ENCODE measurements around the gene SORCS2. TPM values are rescaled to one million over a fixed set of nuclear protein-coding genes. Genes with fewer than 3 reads are reported as not detected.

The SORCS2 gene
- total and polyA plus RNA-seq, 2 of the 4 experiments (the other 2 are of a cell fraction) = 0.36 to 0.62 TPM

DNA sequence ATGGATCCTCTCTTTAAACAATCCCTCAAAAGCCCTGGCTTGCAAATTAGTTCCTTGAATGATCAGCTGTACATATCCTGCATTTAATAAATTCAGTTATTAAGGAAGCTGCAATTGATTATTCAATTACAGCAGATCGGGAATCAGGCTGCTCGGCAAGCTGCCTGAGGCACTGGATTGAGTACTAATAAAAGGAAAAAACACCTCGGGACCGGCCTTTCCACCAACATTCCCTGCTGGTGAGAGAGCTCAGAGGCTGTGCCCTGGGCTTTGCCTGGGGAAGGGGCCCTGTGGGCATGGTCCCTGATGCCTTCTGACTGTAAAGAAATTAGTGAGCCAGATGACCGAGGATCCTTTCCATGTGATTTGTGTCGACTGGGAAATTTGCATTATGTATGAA lies 69.2 kb downstream of the SORCS2 start:
- H3K18ac ChIP-seq (ENCODE audit: low read depth, low read length) = no peak overlapping the region

More for the DNA sequence above, 69.2 kb downstream of the SORCS2 start:
- Histone ChIP-seq H3K27ac (ENCODE audit: insufficient read depth, low read length) (no peak overlapping the region), H4K5ac (ENCODE audit: low read depth, low read length) (no peak overlapping the region), H3K4me3 (ENCODE audit: insufficient read depth, low read depth, low read length) (no peak overlapping the region), H3K9ac (ENCODE audit: low read depth, low read length) (no peak overlapping the region), H2AK9ac (replicated peaks; ENCODE audit: low read depth, low read length, poor library complexity) (no peak overlapping the region), H3K4me1 (ENCODE audit: control insufficient read depth, insufficient read depth, low read length) (peaks cover under 1% of the 10 kb centered on the region; the same call in 1 of the 2 replicates), H3K79me1 (ENCODE audit: low read depth in 1 of 2, low read length in 2 of 2) (no peaks in the 10 kb centered on the region), H4K8ac (ENCODE audit: low read depth in 2 of 2, low read length in 2 of 2) (no peak overlapping the region), H3K9me3 (ENCODE audit: control insufficient read depth, insufficient read depth, low read length) (0 out of 2 replicates have a peak, but pooled peaks cover 2% of the 10 kb centered on the region), H2AFZ (replicated peaks; ENCODE audit: low read length, poor library complexity) (no peak overlapping the region), H3K27me3 (ENCODE audit: control insufficient read depth, insufficient read depth, low read length) (peaks cover 46% of the 10 kb centered on the region), H3K9me1 (ENCODE audit: insufficient read depth, low read length) (no peaks in the 10 kb centered on the region), H4K91ac (ENCODE audit: insufficient read depth, low read depth, low read length) (no peak overlapping the region), H4K20me1 (ENCODE audit: insufficient read depth, low read length) (no peaks in the 10 kb centered on the region), H2BK5ac (ENCODE audit: low read depth, low read length, poor library complexity, severe bottlenecking) (no peak overlapping the region), H3K14ac (replicated peaks; ENCODE audit: low read depth, low read length) (no peak overlapping the region), H3K23ac (ENCODE audit: low read depth, low read length) (no peak overlapping the region), H3K36me3 (ENCODE audit: control insufficient read depth, insufficient read depth, low read length) (no peaks in the 10 kb centered on the region), H2BK120ac (ENCODE audit: low read depth, low read length) (no peak overlapping the region), H2BK15ac (ENCODE audit: low read depth, low read length) (no peak overlapping the region), H3K4ac (ENCODE audit: low read depth, low read length) (no peak overlapping the region), H3K56ac (ENCODE audit: extremely low read depth, insufficient read depth, low read length) (no peak overlapping the region), H2AK5ac (ENCODE audit: low read depth, low read length) (no peak overlapping the region), H2BK20ac (ENCODE audit: low read depth, low read length) (no peak overlapping the region), H3K4me2 (ENCODE audit: low read depth, low read length) (no peak overlapping the region)
- no peak for DNase-seq
- ATAC-seq (ENCODE audit: low read depth) = no peak
- ChIA-PET CTCF (no interaction called here), POLR2A (ENCODE audit: unreplicated experiment) (no interaction called here)
- no peak for TF ChIP-seq POLR2A (IDR thresholded peaks at IDR 0.05; ENCODE audit: low read depth, low read length)
- no peak for TF ChIP-seq CEBPB (IDR thresholded peaks at IDR 0.05; ENCODE audit: low read depth, low read length)
- no peak for TF ChIP-seq RCOR1 (IDR thresholded peaks at IDR 0.05; ENCODE audit: insufficient replicate concordance, low read length)
- no peak for TF ChIP-seq BHLHE40 (IDR thresholded peaks at IDR 0.05; ENCODE audit: low read depth, low read length)
- no peak for TF ChIP-seq CHD1 (IDR thresholded peaks at IDR 0.05; ENCODE audit: low read depth, low read length)
- TF ChIP-seq NFE2L2 (IDR thresholded peaks at IDR 0.05; ENCODE audit: low read depth, low read length) = no peak
- no peak for TF ChIP-seq MAZ (IDR thresholded peaks at IDR 0.05; ENCODE audit: borderline replicate concordance, low read depth, low read length)
- no peak for TF ChIP-seq MAFK (IDR thresholded peaks at IDR 0.05; ENCODE audit: low read depth, low read length)
- TF ChIP-seq SMC3 (IDR thresholded peaks at IDR 0.05; ENCODE audit: low read depth, low read length) = no peak
- dilution Hi-C loops (cut with HindIII; ENCODE audit: low sequenced_read_pairs, unreplicated experiment) = no loop called here
- BruUV-seq (replicated peaks) = no TSS peak
- in situ Hi-C loops (cut with MboI; ENCODE audit: low sequenced_read_pairs) = no loop called here
- WGBS, 2 experiments (ENCODE audit: extremely low coverage in 2 of 2, insufficient read length in 1 of 2) = no CpG with 5 or more reads among the region's 6 CpGs
- intact Hi-C loops (cut with micrococcal nuclease) = no loop called here
